Colonic mucosa (tissue), 4 donors: ENCODE results near the gene PLXNA2. TPM values are rescaled to one million over a fixed set of nuclear protein-coding genes. Genes with fewer than 3 reads are reported as not detected.

Source experiments
- DNase-seq: peaks from one replicate; pipeline ENCODE4 v3.0.0-alpha.2; 2020
- H3K27ac ChIP-seq: fragments of 200-600 bp; one replicate; pipeline ENCODE4 v1.8.0; 2021
- H3K27me3 ChIP-seq: fragments of 200-600 bp; one replicate; pipeline ENCODE4 v1.8.0; 2021
- H3K36me3 ChIP-seq: fragments of 200-600 bp; one replicate; pipeline ENCODE4 v1.8.0; 2021
- H3K4me1 ChIP-seq: fragments of 200-600 bp; one replicate; pipeline ENCODE4 v1.8.0; 2021; ENCODE audit warnings: mild to moderate bottlenecking
- H3K4me3 ChIP-seq: fragments of 200-600 bp; one replicate; pipeline ENCODE4 v1.8.0; 2021
- H3K9ac ChIP-seq, 2 donors: one replicate each; pipeline ENCODE4 v1.7.0; 2013; ENCODE audit warnings: control low read depth in 2 of 2, low read depth in 2 of 2, low read length in 2 of 2
- H3K9me3 ChIP-seq: fragments of 200-600 bp; one replicate; pipeline ENCODE4 v1.8.0; 2021
- intact Hi-C: fragments of 100-400 bp; cut with DNase I; formaldehyde crosslinking; loops from one replicate; pipeline ENCODE4 v1.14.1; 2022
- total RNA-seq, 2 donors: library from RNA; stranded (reverse); fragmentation: NEBNext Ultra II Directional in 1 of 2; extraction: Animal tissue kit (Norgen Biotek cat#: 25700) in 1 of 2; gene quantifications; one replicate each; pipeline ENCODE4 v1.2.1, GENCODE V29; 2021
- TF ChIP-seq, protein P1 (sequence below): fragments of 200-600 bp; IDR thresholded peaks from one replicate; pipeline ENCODE4 v1.8.0; 2022; ENCODE audit warnings: antibody characterized with exemption, mild to moderate bottlenecking
- donor health status: healthy.
- donor health status: DM: no; HTN: no; CAD: no.
- donor health status: DM: no; HTN: no; CAD: no.

PLXNA2 gene
- total RNA-seq, 2 donors from 2014 or later = 46.1 to 81.6 TPM

DNA sequence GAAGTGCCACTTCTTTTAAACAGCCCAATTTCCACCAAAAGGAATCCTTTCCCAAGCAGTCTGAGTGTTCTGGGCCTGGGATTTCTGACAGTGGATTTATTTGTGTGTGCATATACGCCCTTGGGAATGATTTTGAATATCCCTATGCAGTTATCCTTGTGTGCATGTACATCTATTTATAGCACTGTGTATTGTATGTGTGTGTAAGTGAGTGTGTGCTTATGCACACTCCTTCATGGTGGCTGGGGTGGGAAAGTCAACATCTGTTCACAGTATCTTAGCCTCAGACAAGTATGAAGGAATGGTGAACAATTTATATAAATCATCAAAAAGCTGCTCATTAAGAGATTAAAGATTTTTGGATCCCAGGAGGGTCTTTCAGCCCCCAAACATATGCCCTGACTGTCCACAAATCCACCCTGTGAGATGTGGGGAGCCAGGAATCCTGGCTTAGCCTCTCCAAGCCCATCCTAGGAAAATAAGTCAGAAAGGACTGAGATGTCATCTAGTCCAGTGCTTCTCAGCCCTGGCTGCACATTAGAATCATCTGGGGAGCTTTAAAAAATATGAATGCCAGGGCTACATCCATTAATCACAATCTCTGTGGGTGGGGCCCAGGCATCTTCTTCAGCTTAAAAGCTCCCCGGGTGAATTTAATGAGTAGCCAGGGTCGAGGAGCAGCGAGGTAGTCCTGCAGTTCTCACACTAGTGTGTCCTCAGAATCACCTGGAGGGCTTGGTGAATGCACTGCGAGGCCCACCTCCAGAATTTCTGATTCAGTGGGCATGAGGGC, 101.4 kb downstream of the PLXNA2 start:
- no peak overlapping the region for H3K27ac ChIP-seq
- no peaks in the 10 kb centered on the region for H3K36me3 ChIP-seq
- H3K4me3 ChIP-seq = no peak overlapping the region
- TF ChIP-seq, protein P1, sequence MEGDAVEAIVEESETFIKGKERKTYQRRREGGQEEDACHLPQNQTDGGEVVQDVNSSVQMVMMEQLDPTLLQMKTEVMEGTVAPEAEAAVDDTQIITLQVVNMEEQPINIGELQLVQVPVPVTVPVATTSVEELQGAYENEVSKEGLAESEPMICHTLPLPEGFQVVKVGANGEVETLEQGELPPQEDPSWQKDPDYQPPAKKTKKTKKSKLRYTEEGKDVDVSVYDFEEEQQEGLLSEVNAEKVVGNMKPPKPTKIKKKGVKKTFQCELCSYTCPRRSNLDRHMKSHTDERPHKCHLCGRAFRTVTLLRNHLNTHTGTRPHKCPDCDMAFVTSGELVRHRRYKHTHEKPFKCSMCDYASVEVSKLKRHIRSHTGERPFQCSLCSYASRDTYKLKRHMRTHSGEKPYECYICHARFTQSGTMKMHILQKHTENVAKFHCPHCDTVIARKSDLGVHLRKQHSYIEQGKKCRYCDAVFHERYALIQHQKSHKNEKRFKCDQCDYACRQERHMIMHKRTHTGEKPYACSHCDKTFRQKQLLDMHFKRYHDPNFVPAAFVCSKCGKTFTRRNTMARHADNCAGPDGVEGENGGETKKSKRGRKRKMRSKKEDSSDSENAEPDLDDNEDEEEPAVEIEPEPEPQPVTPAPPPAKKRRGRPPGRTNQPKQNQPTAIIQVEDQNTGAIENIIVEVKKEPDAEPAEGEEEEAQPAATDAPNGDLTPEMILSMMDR = no peak
- intact Hi-C loops = no loop called here
- H3K9ac ChIP-seq = no peak overlapping the region
- no peaks in the 10 kb centered on the region for H3K27me3 ChIP-seq
- no peak for DNase-seq
- H3K4me1 ChIP-seq = no peaks in the 10 kb centered on the region
- H3K9me3 ChIP-seq = no peaks in the 10 kb centered on the region

- Histone ChIP-seq H3K27me3 (no peaks in the 10 kb centered on the region), H3K9ac (peak overlapping the region in 1 of 2 donors; percentile 30), H3K4me3 (no peak overlapping the region), H3K27ac (no peak overlapping the region), H3K36me3 (no peaks in the 10 kb centered on the region), H3K9me3 (no peaks in the 10 kb centered on the region), H3K4me1 (no peaks in the 10 kb centered on the region)
- DNase-seq = no peak
- TF ChIP-seq, protein P1 = no peak
- intact Hi-C loops = no loop called here
These were observed 102.5 kb downstream of the PLXNA2 start for GRCh38 chr1:208141610-208142192.

- no peak overlapping the region for H3K27ac ChIP-seq
- no peaks in the 10 kb centered on the region for H3K27me3 ChIP-seq
- no peaks in the 10 kb centered on the region for H3K36me3 ChIP-seq
- no peak overlapping the region for H3K9ac ChIP-seq
- intact Hi-C loops = no loop called here
- H3K9me3 ChIP-seq = no peaks in the 10 kb centered on the region
- H3K4me1 ChIP-seq = no peaks in the 10 kb centered on the region
- no peak for DNase-seq
- H3K4me3 ChIP-seq = no peak overlapping the region
- TF ChIP-seq, protein P1 = no peak
These were observed 104.6 kb downstream of the PLXNA2 start for GRCh38 chr1:208139434-208140045.

GRCh38 chr1:208137193-208137592, 107.0 kb downstream of the PLXNA2 start:
- Histone ChIP-seq H3K36me3 (no peaks in the 10 kb centered on the region), H3K9ac (no peak overlapping the region), H3K27me3 (no peaks in the 10 kb centered on the region), H3K27ac (no peak overlapping the region), H3K9me3 (no peaks in the 10 kb centered on the region), H3K4me1 (no peaks in the 10 kb centered on the region), H3K4me3 (no peak overlapping the region)
- intact Hi-C loops = no loop called here
- TF ChIP-seq, protein P1 = no peak
- no peak for DNase-seq

GRCh38 chr1:208136459-208137182, 107.6 kb downstream of the PLXNA2 start:
- intact Hi-C loops = no loop called here
- DNase-seq = no peak
- Histone ChIP-seq H3K27ac (no peak overlapping the region), H3K9me3 (no peaks in the 10 kb centered on the region), H3K36me3 (no peaks in the 10 kb centered on the region), H3K9ac (no peak overlapping the region), H3K27me3 (no peaks in the 10 kb centered on the region), H3K4me1 (no peaks in the 10 kb centered on the region), H3K4me3 (no peak overlapping the region)
- TF ChIP-seq, protein P1 = no peak
